ENCODE results near the gene PRKG1.

DNA sequence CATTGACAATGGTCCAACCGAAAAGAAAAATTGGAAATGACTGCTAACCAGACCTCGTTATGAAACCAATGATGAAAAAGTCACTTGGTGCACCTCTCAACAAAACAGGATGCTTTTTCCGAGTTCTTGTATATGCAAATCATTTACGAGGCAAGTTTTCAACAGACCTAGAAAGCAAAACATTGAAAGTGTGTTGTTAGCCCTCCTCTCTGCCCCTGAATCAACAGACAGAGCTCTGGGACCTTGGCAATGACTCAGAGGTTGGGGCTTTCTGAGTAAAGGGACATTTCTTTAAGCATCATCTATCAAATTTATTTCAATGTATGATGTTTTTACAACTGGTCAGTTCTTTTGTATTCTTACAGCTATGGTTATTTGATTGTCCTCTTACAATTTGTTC lies 1223.5 kb downstream of the PRKG1 start:
- TF ChIP-seq, protein P1, sequence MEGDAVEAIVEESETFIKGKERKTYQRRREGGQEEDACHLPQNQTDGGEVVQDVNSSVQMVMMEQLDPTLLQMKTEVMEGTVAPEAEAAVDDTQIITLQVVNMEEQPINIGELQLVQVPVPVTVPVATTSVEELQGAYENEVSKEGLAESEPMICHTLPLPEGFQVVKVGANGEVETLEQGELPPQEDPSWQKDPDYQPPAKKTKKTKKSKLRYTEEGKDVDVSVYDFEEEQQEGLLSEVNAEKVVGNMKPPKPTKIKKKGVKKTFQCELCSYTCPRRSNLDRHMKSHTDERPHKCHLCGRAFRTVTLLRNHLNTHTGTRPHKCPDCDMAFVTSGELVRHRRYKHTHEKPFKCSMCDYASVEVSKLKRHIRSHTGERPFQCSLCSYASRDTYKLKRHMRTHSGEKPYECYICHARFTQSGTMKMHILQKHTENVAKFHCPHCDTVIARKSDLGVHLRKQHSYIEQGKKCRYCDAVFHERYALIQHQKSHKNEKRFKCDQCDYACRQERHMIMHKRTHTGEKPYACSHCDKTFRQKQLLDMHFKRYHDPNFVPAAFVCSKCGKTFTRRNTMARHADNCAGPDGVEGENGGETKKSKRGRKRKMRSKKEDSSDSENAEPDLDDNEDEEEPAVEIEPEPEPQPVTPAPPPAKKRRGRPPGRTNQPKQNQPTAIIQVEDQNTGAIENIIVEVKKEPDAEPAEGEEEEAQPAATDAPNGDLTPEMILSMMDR (IDR thresholded peaks at IDR 0.05), result no peak
- TF ChIP-seq POLR2A (IDR thresholded peaks at IDR 0.05), result no peak
